Tibial artery (tissue), 4 donors: ENCODE measurements around the gene MACIR.

Source experiments
- DNase-seq, 2 donors: peaks; one replicate each; pipeline ENCODE4 v3.0.0-alpha.2; 2019
- H3K27ac ChIP-seq, 2 donors: fragments of 200-600 bp; sonication (generic) in 1 of 2; 1 replicate in 1 of 2; 2 replicates in 1 of 2; pipeline ENCODE4 v1.5.1; 2018 to 2019; ENCODE audit warnings: mild to moderate bottlenecking in 1 of 2
- H3K27me3 ChIP-seq, 2 donors: fragments of 200-600 bp; sonication (generic) in 1 of 2; one replicate each; pipeline versions ENCODE4 v1.5.1 to v1.6.0; 2016 to 2019
- H3K36me3 ChIP-seq, 3 donors: fragments of 200-600 bp; sonication (generic) in 2 of 3; one replicate each; pipeline ENCODE4 v1.5.1; 2016 to 2019; ENCODE audit warnings: mild to moderate bottlenecking in 2 of 3
- H3K4me1 ChIP-seq, 4 donors: fragments of 200-600 bp; sonication (generic) in 2 of 4; 1 replicate in 3 of 4; 2 replicates in 1 of 4; pipeline ENCODE4 v1.5.1; 2016 to 2019
- H3K4me3 ChIP-seq, 2 donors: fragments of 200-600 bp; sonication (generic) in 1 of 2; 1 replicate in 1 of 2; 2 replicates in 1 of 2; pipeline ENCODE4 v1.5.1; 2018 to 2019; ENCODE audit warnings: mild to moderate bottlenecking in 2 of 2
- H3K9me3 ChIP-seq, 3 donors: fragments of 200-600 bp; sonication (generic) in 1 of 3; one replicate each; pipeline ENCODE4 v1.5.1; 2016 to 2019
- CTCF ChIP-seq, 2 experiments: fragments of 200-600 bp in 1 of 2; fragments of 450-650 bp in 1 of 2; IDR thresholded peaks; one replicate each; pipeline ENCODE4 v1.5.1; 2017 to 2019; ENCODE audit warnings: antibody characterized with exemption in 2 of 2, mild to moderate bottlenecking in 1 of 2, moderate library complexity in 1 of 2
- intact Hi-C: fragments of 100-400 bp; cut with DNase I; formaldehyde crosslinking; loops from one replicate; pipeline ENCODE4 v1.15.0; 2023; ENCODE audit warnings: low total_unique reads

Gene MACIR

GRCh38 chr5:103290846-103291245, 32.3 kb downstream of the MACIR start:
- Histone ChIP-seq H3K4me3 (no peak overlapping the region), H3K4me1 (no peaks in the 10 kb centered on the region), H3K27me3 (no peaks in the 10 kb centered on the region), H3K36me3 (no peaks in the 10 kb centered on the region), H3K27ac (no peak overlapping the region), H3K9me3 (no peaks in the 10 kb centered on the region)
- intact Hi-C loops, result no loop called here
- DNase-seq, result no peak
- TF ChIP-seq CTCF (IDR thresholded peaks at IDR 0.05), result no peak

GRCh38 chr5:103291606-103292005, 33.0 kb downstream of the MACIR start:
- no peak for TF ChIP-seq CTCF (IDR thresholded peaks at IDR 0.05)
- no peak overlapping the region for H3K27ac ChIP-seq
- DNase-seq, result no peak
- no peak overlapping the region for H3K4me3 ChIP-seq
- H3K27me3 ChIP-seq, result no peaks in the 10 kb centered on the region
- no peaks in the 10 kb centered on the region for H3K9me3 ChIP-seq
- no peaks in the 10 kb centered on the region for H3K36me3 ChIP-seq
- intact Hi-C loops, result no loop called here
- no peaks in the 10 kb centered on the region for H3K4me1 ChIP-seq

DNA sequence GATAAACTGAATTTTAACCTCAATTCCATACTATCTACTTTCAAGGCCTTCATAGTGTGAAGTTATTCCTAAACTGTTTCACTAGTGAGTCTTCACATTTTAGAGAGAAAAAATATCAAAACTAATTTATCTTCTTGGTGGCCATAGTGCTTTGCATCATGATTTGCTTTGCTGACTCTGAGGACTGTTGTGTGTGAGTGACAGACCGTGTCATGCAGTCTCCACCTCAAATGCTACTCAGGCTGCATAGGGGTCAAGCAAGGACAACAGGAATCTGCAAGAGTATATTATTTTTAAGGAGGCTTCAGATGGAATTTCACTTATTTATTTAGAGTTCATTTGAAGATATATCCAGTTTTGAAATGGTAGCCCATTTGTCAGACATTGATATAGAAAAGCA, 34.5 kb downstream of the MACIR start:
- DNase-seq, result no peak
- intact Hi-C loops, result no loop called here
- Histone ChIP-seq H3K4me3 (no peak overlapping the region), H3K27me3 (no peaks in the 10 kb centered on the region), H3K27ac (no peak overlapping the region), H3K36me3 (no peaks in the 10 kb centered on the region), H3K4me1 (no peaks in the 10 kb centered on the region), H3K9me3 (no peaks in the 10 kb centered on the region)
- TF ChIP-seq CTCF (IDR thresholded peaks at IDR 0.05), result no peak

DNA sequence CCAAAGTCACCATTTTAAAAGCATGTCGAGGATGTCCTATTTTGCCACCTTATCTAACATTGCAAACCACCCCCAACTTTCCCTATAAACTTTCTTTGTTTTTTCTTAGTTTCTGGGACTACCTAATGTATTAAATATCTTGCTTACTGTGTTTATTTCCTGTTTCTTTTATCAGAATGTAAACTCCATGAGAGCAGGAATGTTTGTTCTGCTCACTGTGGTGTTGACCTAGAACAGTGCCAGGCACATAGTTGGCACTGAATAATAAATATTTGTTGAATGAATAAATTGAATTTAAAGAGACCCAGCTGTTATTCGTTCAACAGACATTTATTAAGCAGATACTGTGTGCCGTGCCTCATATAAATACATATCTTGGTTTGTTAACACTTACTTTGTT, 35.2 kb downstream of the MACIR start:
- Histone ChIP-seq H3K9me3 (no peaks in the 10 kb centered on the region), H3K4me1 (no peaks in the 10 kb centered on the region), H3K4me3 (no peak overlapping the region), H3K36me3 (no peaks in the 10 kb centered on the region), H3K27ac (no peak overlapping the region), H3K27me3 (no peaks in the 10 kb centered on the region)
- intact Hi-C loops, result no loop called here
- TF ChIP-seq CTCF (IDR thresholded peaks at IDR 0.05), result no peak
- no peak for DNase-seq

GRCh38 chr5:103294906-103295305, 36.3 kb downstream of the MACIR start:
- intact Hi-C loops, result no loop called here
- no peak for TF ChIP-seq CTCF (IDR thresholded peaks at IDR 0.05)
- no peak for DNase-seq

GRCh38 chr5:103295424-103295823, 36.9 kb downstream of the MACIR start:
- H3K27me3 ChIP-seq, result no peaks in the 10 kb centered on the region
- no peak overlapping the region for H3K27ac ChIP-seq
- intact Hi-C loops, result no loop called here
- no peak for DNase-seq
- H3K4me1 ChIP-seq, result no peaks in the 10 kb centered on the region
- no peak for TF ChIP-seq CTCF (IDR thresholded peaks at IDR 0.05)
- no peak overlapping the region for H3K4me3 ChIP-seq
- no peaks in the 10 kb centered on the region for H3K36me3 ChIP-seq
- H3K9me3 ChIP-seq, result no peaks in the 10 kb centered on the region

More at GRCh38 chr5:103294906-103295305, 36.3 kb downstream of the MACIR start:
- H3K4me3 ChIP-seq, result no peak overlapping the region
- H3K9me3 ChIP-seq, result no peaks in the 10 kb centered on the region
- no peaks in the 10 kb centered on the region for H3K4me1 ChIP-seq
- no peak overlapping the region for H3K27ac ChIP-seq
- H3K36me3 ChIP-seq, result no peaks in the 10 kb centered on the region
- H3K27me3 ChIP-seq, result no peaks in the 10 kb centered on the region
